A172 (cell line): ENCODE measurements around the gene PCDH19. TPM values are rescaled to one million over a fixed set of nuclear protein-coding genes. Genes with fewer than 3 reads are reported as not detected.
A peak's percentile ranks its signal among the peaks of the same experiment; 100 is the strongest.
"Not testable (repeated sequence)": the region's sequence is repeated elsewhere in the genome, so short reads cannot be mapped to it uniquely, and the experiment has no call there.

Source experiments
- DNase-seq: peaks from one replicate; pipeline ENCODE4 v3.0.0-alpha.2; 2015; ENCODE audit warnings: low spot score
- total RNA-seq: library from RNA; depleted of rRNA; stranded (reverse); fragments of >200 nt; shearing (Covaris generic); gene quantifications from 2 replicates; pipeline ENCODE4 v1.2.3, GENCODE V29; 2014; rRNA removed

The PCDH19 gene
- not detected in 2 replicates for total RNA-seq

- DNase-seq = no peak
Measured at GRCh38 chrX:100409610-100410590, at the start of gene PCDH19. Gene PCDH19, minus strand, starts transcription at chrX:100410273. Its CDS starts 1,676 bp downstream, at chrX:100408597.

- DNase-seq = no peak
Measured at GRCh38 chrX:100449696-100450608, 39.9 kb upstream of the PCDH19 start.

DNA sequence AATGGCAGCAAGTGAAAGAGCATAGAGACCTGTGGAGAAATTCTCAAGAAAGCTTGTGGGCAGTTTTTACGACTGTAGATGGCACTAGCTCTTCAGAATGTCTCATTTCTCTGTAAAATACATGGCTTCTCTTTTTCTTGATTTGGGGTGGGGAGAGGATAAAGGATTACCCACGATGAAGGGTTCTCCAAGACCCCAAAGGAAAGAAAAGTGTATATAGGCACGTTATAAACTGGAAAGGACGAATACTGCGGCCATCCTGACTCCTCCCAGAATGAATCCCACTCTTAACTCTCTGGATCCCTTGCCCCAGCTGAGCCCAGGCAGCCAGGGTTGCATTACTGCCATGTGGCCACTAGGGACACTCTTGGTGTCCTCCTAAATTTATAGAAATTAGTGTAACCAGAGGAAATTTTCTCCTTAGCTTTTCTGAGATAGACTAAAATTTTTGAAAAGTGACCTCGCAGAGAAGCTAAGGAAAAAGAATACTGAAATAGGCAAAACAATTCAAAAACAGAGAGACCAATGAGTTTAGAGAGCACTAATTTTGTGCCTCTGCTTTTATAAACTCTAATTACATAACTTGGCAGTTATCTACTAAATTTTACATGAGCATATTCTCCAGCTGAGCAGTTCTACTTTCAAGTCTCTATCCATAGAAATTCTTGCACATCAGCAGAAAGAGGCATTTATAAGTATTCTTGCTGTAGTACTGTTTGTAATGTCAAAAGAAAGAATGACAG, 37.8 kb upstream of the PCDH19 start:
- DNase-seq = peak; percentile 0

DNA sequence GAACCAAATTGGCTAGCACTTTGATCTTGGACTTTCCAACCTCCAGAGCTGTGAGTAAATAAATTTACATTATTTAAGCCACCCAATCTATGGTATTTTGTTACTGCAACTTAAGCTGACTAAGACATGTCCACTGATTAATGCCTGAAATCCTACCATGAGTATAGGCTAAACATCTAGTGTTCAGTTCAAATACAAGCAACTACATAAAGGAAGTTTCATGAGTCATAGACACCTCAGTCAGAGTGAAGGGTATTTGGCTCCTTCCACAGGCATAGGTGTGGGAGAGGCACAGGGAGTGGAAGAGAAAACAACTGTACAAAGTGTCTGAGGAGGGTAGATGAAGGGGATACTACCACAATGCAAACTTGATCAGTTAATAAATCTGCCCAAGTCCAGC, 35.5 kb upstream of the PCDH19 start:
- DNase-seq = no peak

- not testable (repeated sequence) for DNase-seq
Measured at GRCh38 chrX:100441321-100441720, 31.2 kb upstream of the PCDH19 start.

DNA sequence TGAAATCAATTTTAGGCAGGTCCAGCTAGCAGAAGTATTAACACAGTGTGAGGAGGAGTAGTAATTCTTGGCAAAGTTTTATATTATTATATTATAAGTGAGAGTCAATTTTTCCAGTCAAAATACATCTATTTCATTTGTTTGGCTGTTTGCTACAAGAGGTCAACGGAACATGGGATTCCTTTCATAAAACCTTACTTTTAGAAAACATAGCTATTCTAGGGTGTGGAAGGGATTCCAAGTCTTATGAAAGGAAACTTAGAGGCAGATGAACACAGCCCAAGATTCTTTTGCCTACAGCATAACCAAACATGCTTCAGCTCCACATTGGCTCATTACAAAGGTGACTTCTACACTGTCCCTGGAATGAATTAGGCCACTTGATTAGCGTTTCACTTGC, 29.9 kb upstream of the PCDH19 start:
- DNase-seq = no peak

DNA sequence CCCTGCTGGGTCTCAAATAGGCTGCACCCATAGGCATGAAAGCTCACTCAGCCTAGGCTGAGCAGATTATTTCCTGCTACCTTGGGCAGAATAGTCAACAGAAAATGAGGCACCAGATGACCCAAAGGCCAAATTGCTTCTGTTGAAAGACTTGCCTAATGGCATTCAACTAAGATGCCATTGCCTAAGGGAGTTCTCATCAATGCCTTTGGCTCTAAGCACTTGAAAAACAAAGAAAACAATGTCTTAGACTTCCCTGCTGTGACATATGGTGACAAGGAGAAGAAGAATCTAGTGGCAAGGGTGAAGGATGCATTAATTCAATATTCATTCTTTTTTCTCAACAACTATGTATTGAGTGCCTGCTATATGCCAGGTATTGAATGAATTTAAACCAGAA, 25.7 kb upstream of the PCDH19 start:
- no peak for DNase-seq

DNA sequence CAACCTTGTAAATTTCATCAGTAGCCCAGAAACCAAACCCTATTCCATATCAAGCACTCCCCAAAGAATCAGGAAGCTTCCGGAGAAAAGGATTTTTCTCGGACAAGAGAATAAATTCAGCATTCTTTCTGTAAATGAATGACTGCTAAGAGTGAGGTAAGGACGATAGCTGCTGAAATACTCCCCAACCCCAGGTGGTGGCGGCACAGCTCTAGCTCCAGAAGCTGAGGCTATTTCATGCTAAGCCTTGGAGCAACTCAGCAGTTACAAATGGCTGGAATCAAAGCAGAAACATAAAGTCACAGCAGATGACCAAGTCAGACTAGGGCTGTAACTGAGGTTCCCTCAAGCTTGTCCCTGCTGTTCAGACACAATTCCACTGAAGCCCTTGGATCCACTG, 13.9 kb upstream of the PCDH19 start:
- DNase-seq = no peak

- no peak for DNase-seq
Measured at GRCh38 chrX:100418556-100418955, 8.5 kb upstream of the PCDH19 start.

DNA sequence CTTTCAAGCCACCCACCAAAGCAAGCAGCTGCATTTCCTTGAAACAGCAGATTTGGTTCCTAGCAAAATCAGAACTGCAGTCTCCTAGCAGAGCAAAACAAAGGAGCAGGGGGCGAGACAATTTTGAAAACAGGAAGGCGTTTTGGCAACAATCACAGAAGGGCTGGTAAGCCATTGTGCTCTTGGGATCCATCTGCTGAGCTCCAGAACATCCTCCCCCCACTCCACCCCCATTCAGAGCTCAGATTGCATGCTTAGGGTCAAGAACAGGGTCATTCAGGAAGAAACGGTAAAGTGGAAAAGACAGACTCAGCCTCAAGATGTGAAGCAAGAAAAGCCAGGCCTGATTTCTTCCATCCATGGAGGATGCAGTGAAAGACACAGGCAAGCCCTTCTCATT, 7.6 kb upstream of the PCDH19 start:
- no peak for DNase-seq

GRCh38 chrX:100413229-100413628, 3.2 kb upstream of the PCDH19 start:
- peak; percentile 2 for DNase-seq

DNA sequence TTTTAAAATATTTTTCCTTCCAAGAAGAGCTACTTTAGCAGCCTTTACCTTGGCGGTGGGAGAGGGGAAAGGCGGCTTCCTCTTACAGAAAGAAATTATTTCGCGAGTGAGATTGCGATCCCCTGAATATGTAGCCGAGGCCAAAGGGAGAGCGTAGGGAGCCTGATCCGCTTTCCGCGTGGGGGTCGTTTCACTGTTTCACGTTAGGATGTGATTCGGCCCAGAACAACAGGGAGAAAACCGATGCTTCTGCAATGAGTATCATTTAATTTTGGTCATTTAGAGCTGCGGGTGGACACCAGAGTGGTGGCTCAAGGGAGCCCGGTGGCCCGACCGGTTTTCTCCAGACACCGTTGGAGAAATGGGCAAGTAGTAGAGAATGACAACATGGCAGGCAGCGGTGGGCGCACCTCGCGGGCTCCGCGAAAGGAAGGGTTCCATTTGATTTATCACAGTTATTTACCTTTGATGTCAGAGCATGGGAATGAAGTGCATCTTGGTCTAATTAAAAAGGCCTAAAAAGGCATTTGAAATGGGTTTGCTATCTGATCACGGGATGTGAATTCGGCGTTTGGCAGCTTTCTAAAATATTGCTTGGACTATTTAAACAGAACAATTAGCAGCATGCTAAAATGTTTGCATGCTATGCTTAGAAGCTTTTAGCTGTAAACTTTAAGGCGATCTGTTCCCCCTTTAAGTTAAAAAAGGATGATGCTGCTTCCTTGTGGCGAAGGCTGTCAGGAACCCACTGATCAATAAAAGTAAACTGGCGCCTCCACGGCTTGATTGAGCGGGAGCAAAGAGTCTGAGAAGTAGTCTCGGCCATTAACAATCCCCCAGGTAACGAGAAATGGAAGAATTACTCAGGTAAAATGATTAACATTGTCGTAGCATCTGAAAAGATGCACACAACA, 2.0 kb upstream of the PCDH19 start:
- DNase-seq = no peak

DNA sequence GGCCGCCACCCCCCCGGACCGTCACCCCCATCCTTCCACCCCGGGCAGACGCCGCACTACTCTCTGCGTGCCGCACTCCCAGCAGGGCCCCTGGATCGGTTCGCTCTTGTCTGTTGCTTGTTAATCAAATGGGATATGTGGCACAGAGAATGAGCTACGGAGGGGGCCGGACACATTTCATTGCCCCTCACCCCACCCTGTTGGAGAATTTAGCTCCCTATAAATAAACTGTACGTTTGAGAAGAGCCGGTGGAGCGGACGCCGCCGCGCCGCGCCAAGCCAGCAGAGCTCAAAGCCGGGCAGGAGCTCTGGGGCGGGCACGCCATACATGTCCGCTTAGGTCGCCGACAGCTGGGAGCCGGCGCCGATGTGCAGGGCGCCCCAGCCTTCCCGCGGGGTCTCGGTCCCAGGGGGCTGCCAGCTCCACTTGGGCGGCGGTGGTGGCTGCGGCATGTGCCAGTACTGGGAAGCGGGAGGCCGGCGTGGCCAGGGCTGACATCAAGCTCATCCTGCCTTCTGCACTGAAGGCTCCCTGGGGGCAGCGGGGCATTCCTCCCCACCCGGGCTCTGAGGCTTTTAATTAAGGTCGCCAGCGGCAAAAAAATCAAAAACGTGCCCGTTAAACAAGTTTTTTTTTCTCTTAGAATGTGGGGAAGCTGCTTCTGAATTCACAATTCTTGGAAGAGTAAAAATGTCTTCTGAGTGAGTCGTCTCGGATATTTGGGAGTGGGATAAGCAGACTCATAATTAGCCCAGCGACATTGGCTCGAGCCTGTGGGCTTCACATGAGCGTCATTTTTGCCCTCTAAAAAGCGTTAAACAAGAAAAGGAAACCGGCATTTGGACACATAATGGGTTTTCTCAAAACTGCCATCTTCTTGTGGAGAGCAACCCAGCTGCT, 1.1 kb upstream of the PCDH19 start:
- no peak for DNase-seq

- no peak for DNase-seq
Measured at GRCh38 chrX:100408713-100409609, 1.1 kb downstream of the PCDH19 start.

- DNase-seq = no peak
Measured at GRCh38 chrX:100407784-100408712, 2.0 kb downstream of the PCDH19 start.

GRCh38 chrX:100407147-100407783, 2.8 kb downstream of the PCDH19 start:
- no peak for DNase-seq

DNA sequence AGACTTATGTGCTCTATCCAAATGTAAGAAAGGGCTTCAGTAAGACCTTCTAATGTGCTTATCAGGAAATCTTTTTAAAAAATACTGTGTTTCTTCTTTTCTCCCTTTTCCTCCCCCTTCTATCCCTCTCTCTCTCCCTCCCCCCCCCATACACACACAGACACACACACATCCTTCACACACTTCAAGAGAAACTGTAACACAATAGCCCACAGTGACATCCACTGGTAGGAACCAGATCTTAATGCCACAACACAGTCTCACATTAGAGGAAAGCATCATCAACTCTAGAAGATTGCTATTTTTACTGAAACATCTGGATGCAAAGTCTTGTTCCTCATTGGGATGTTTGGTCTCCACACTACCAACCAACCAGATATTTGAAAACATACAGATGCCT, 4.6 kb downstream of the PCDH19 start:
- DNase-seq = no peak
